HG03108 (cell line): Measurements from ENCODE around the gene KANK3.
"Not testable (repeated sequence)": the region's sequence is repeated elsewhere in the genome, so short reads cannot be mapped to it uniquely, and the experiment has no call there.

Experiments used
- ATAC-seq: cut with Tn5 transposase; IDR thresholded peaks from one replicate; pipeline ENCODE4 v1.9.1; 2021; ENCODE audit warnings: moderate library complexity; ENCODE audit not compliant: unreplicated experiment

KANK3 gene

GRCh38 chr19:8371011-8371804 is 28.1 kb upstream of the KANK3 start:
- no peak for ATAC-seq

- no peak for ATAC-seq
Observed at GRCh38 chr19:8370176-8371010, 27.3 kb upstream of the KANK3 start.

- ATAC-seq: no peak
Observed at GRCh38 chr19:8367327-8368001, 24.4 kb upstream of the KANK3 start.

GRCh38 chr19:8366961-8367326 is 23.9 kb upstream of the KANK3 start:
- no peak for ATAC-seq

GRCh38 chr19:8366121-8366581 is 23.1 kb upstream of the KANK3 start:
- ATAC-seq: no peak

- ATAC-seq: no peak
Observed at GRCh38 chr19:8363803-8364771, 21.0 kb upstream of the KANK3 start, which contains the start of gene ANGPTL4. Gene ANGPTL4, plus strand, starts transcription at chr19:8364155. Its CDS starts 167 bp downstream, at chr19:8364322.

GRCh38 chr19:8361921-8362793 is 19.1 kb upstream of the KANK3 start:
- ATAC-seq: no peak

- ATAC-seq: no peak
Observed at GRCh38 chr19:8360196-8360595, 17.1 kb upstream of the KANK3 start.

GRCh38 chr19:8358948-8359347 is 15.9 kb upstream of the KANK3 start:
- ATAC-seq: no peak

- ATAC-seq: no peak
Observed at GRCh38 chr19:8357007-8357521, 14.0 kb upstream of the KANK3 start.

GRCh38 chr19:8355631-8356402 is 12.8 kb upstream of the KANK3 start:
- ATAC-seq: no peak

GRCh38 chr19:8352845-8353244 is 9.8 kb upstream of the KANK3 start:
- ATAC-seq: not testable (repeated sequence)

GRCh38 chr19:8352134-8352827 is 9.2 kb upstream of the KANK3 start:
- no peak for ATAC-seq

- not testable (repeated sequence) for ATAC-seq
Observed at GRCh38 chr19:8349629-8350372, 6.7 kb upstream of the KANK3 start.

- no peak for ATAC-seq
Observed at GRCh38 chr19:8343483-8343844, 402 bp upstream of the KANK3 start.

GRCh38 chr19:8342316-8342683 is 762 bp downstream of the KANK3 start:
- ATAC-seq: no peak

GRCh38 chr19:8341504-8341903 is 1.6 kb downstream of the KANK3 start:
- not testable (repeated sequence) for ATAC-seq
